HG02588 (cell line): ENCODE data around the gene LDLRAD2.

ENCODE experiments used
- ATAC-seq: cut with Tn5 transposase; IDR thresholded peaks from one replicate; pipeline ENCODE4 v1.9.1; 2021; ENCODE audit warnings: mild to moderate bottlenecking, moderate library complexity; ENCODE audit not compliant: unreplicated experiment

Gene LDLRAD2

GRCh38 chr1:21840981-21841380 is 28.9 kb downstream of the LDLRAD2 start:
- ATAC-seq: no peak

- ATAC-seq: no peak
Observed at GRCh38 chr1:21841852-21842466, 29.9 kb downstream of the LDLRAD2 start.

- no peak for ATAC-seq
Observed at GRCh38 chr1:21842606-21843162, 30.6 kb downstream of the LDLRAD2 start.

- ATAC-seq: no peak
Observed at GRCh38 chr1:21843208-21843607, 31.1 kb downstream of the LDLRAD2 start.

- ATAC-seq: no peak
Observed at GRCh38 chr1:21843996-21844395, 31.9 kb downstream of the LDLRAD2 start.

- no peak for ATAC-seq
Observed at GRCh38 chr1:21845646-21846641, 33.9 kb downstream of the LDLRAD2 start.

- ATAC-seq: no peak
Observed at GRCh38 chr1:21847223-21848205, 35.4 kb downstream of the LDLRAD2 start.

GRCh38 chr1:21848524-21849174 is 36.6 kb downstream of the LDLRAD2 start:
- ATAC-seq: no peak

GRCh38 chr1:21849909-21850576 is 38.0 kb downstream of the LDLRAD2 start:
- no peak for ATAC-seq

GRCh38 chr1:21851430-21852250 is 39.6 kb downstream of the LDLRAD2 start:
- no peak for ATAC-seq

GRCh38 chr1:21852282-21853130 is 40.4 kb downstream of the LDLRAD2 start:
- ATAC-seq: no peak

GRCh38 chr1:21853131-21853427 is 41.0 kb downstream of the LDLRAD2 start:
- ATAC-seq: no peak

- no peak for ATAC-seq
Observed at GRCh38 chr1:21854090-21854750, 42.2 kb downstream of the LDLRAD2 start.

GRCh38 chr1:21854751-21855131 is 42.7 kb downstream of the LDLRAD2 start:
- ATAC-seq: no peak

GRCh38 chr1:21855257-21856096 is 43.4 kb downstream of the LDLRAD2 start:
- ATAC-seq: no peak

GRCh38 chr1:21857142-21857839 is 45.2 kb downstream of the LDLRAD2 start:
- no peak for ATAC-seq
